HG03045 (cell line): Measurements from ENCODE around the gene KIAA1755.

Experiments used
- ATAC-seq: cut with Tn5 transposase; IDR thresholded peaks from one replicate; pipeline ENCODE4 v1.9.1; 2021; ENCODE audit warnings: mild to moderate bottlenecking, moderate library complexity; ENCODE audit not compliant: unreplicated experiment

KIAA1755 gene

GRCh38 chr20:38260378-38261053 is at the start of gene KIAA1755:
KIAA1755 (minus strand) TSS chr20:38260735; CDS start chr20:38260500, 235 bp downstream.
- no peak for ATAC-seq

GRCh38 chr20:38308447-38308846 is 47.9 kb upstream of the KIAA1755 start:
- ATAC-seq: no peak

- no peak for ATAC-seq
Observed at GRCh38 chr20:38308047-38308438, 47.5 kb upstream of the KIAA1755 start.

- no peak for ATAC-seq
Observed at GRCh38 chr20:38307371-38308046, 47.0 kb upstream of the KIAA1755 start.

GRCh38 chr20:38306379-38306778 is 45.8 kb upstream of the KIAA1755 start:
- no peak for ATAC-seq

GRCh38 chr20:38305541-38305940 is 45.0 kb upstream of the KIAA1755 start:
- no peak for ATAC-seq

GRCh38 chr20:38304845-38305447 is 44.4 kb upstream of the KIAA1755 start:
- ATAC-seq: no peak

GRCh38 chr20:38303908-38304379 is 43.4 kb upstream of the KIAA1755 start, which contains the start of gene BPI:
BPI (plus strand) TSS chr20:38304156; CDS start chr20:38304224, 68 bp downstream.
- no peak for ATAC-seq

- ATAC-seq: no peak
Observed at GRCh38 chr20:38302786-38303185, 42.3 kb upstream of the KIAA1755 start.

- ATAC-seq: no peak
Observed at GRCh38 chr20:38301309-38301708, 40.8 kb upstream of the KIAA1755 start.

GRCh38 chr20:38300438-38300837 is 39.9 kb upstream of the KIAA1755 start:
- no peak for ATAC-seq

- no peak for ATAC-seq
Observed at GRCh38 chr20:38299963-38300362, 39.4 kb upstream of the KIAA1755 start.

GRCh38 chr20:38298768-38299288 is 38.3 kb upstream of the KIAA1755 start:
- no peak for ATAC-seq

- no peak for ATAC-seq
Observed at GRCh38 chr20:38297916-38298674, 37.6 kb upstream of the KIAA1755 start.

- ATAC-seq: no peak
Observed at GRCh38 chr20:38296433-38296832, 35.9 kb upstream of the KIAA1755 start.

GRCh38 chr20:38295811-38296210 is 35.3 kb upstream of the KIAA1755 start:
- ATAC-seq: no peak

GRCh38 chr20:38294076-38294591 is 33.6 kb upstream of the KIAA1755 start:
- ATAC-seq: no peak

- ATAC-seq: no peak
Observed at GRCh38 chr20:38293491-38294065, 33.0 kb upstream of the KIAA1755 start.

GRCh38 chr20:38291966-38292365 is 31.4 kb upstream of the KIAA1755 start:
- ATAC-seq: no peak
